CD4-positive, alpha-beta T cell treated with Interferon alpha-2 for 1 hour (primary cell): ENCODE measurements around the gene OR52L1.

Experiments
- DNase-seq, 2 donors: peaks; one replicate each; pipeline ENCODE4 v3.0.0-alpha.2; 2020 to 2022

Gene OR52L1

GRCh38 chr11:5938603-5938965, 48.2 kb downstream of the OR52L1 start:
- DNase-seq: no peak

DNA sequence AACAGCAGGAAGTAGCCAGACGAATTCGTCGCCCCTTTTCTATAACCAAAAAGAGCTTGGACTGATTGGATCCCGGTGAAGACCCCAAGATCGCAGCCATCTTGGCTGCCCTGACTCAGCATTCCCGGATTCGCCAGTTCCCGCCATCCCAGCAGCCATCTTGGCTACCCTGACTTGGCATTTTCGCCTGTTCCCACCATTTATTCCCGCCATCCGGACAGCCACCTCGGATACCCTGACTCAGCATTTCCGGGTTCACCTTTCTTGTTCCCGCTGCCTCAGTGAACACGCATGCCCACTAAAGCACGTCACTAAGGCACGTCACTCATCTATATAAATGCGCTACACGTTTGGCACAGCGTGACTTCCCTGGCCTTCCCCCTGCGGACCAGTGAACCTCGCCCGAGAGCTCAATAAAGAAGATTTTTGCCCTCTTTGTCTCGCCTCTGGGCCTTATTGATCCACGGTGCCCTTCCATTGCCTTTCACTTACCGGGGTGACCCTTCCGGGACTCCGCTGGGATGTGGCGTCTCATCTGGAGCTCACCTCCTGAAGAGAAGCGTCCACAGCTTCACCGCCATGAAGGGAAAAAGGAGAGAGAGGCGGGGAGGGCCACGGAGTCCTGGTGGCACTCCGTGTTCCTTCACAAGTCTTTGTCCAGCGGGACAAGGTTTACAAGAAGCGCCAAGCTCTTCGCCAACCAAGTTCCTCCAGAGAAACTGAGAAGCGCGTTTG, 48.8 kb downstream of the OR52L1 start:
- DNase-seq: no peak
